ENCODE data around the gene POLR3K.

POLR3K gene

GRCh38 chr16:60929-61878 lies 7.8 kb upstream of the POLR3K start:
- Histone ChIP-seq H3K4me3 (replicated peaks; ENCODE audit: insufficient read depth, low read length) (no peak overlapping the region), H3K27me3 (ENCODE audit: insufficient read depth, poor library complexity, severe bottlenecking) (no peaks in the 10 kb centered on the region), H3K27ac (replicated peaks) (no peak overlapping the region)
- TF ChIP-seq GABPA (IDR thresholded peaks at IDR 0.05; ENCODE audit: low read depth) (no peak), SPI1 (IDR thresholded peaks at IDR 0.05; ENCODE audit: borderline replicate concordance, low read depth) (no peak), CTCF (IDR thresholded peaks at IDR 0.05; ENCODE audit: insufficient read depth, low read length) (no peak), REST (IDR thresholded peaks at IDR 0.05; ENCODE audit: insufficient replicate concordance, low read depth) (no peak), POLR2AphosphoS5 (IDR thresholded peaks at IDR 0.05; ENCODE audit: low read depth) (no peak)
- DNase-seq (ENCODE audit: low read depth in 1 of 2, low spot score in 1 of 2) = no peak

- no peaks in the 10 kb centered on the region for H3K27me3 ChIP-seq (ENCODE audit: insufficient read depth, poor library complexity, severe bottlenecking)
- no peak for DNase-seq (ENCODE audit: low read depth in 1 of 2, low spot score in 1 of 2)
- H3K4me3 ChIP-seq (replicated peaks; ENCODE audit: insufficient read depth, low read length) = no peak overlapping the region
- H3K27ac ChIP-seq (replicated peaks) = no peak overlapping the region
- TF ChIP-seq CTCF (IDR thresholded peaks at IDR 0.05; ENCODE audit: insufficient read depth, low read length) (no peak), SPI1 (IDR thresholded peaks at IDR 0.05; ENCODE audit: borderline replicate concordance, low read depth) (no peak), POLR2AphosphoS5 (IDR thresholded peaks at IDR 0.05; ENCODE audit: low read depth) (no peak), GABPA (IDR thresholded peaks at IDR 0.05; ENCODE audit: low read depth) (no peak), REST (IDR thresholded peaks at IDR 0.05; ENCODE audit: insufficient replicate concordance, low read depth) (no peak)
These were observed 6.8 kb upstream of the POLR3K start for GRCh38 chr16:60166-60565.

GRCh38 chr16:59440-60059 lies 6.1 kb upstream of the POLR3K start:
- TF ChIP-seq GABPA (IDR thresholded peaks at IDR 0.05; ENCODE audit: low read depth) = no peak
- no peak; the same call in 1 of the 2 replicates for TF ChIP-seq POLR2AphosphoS5 (IDR thresholded peaks at IDR 0.05; ENCODE audit: low read depth)
- TF ChIP-seq REST (IDR thresholded peaks at IDR 0.05; ENCODE audit: insufficient replicate concordance, low read depth) = no peak
- TF ChIP-seq CTCF (IDR thresholded peaks at IDR 0.05; ENCODE audit: insufficient read depth, low read length) = no peak
- TF ChIP-seq SPI1 (IDR thresholded peaks at IDR 0.05; ENCODE audit: borderline replicate concordance, low read depth) = no peak
- H3K27ac ChIP-seq (replicated peaks) = no peak overlapping the region
- DNase-seq (ENCODE audit: low read depth in 1 of 2, low spot score in 1 of 2) = no peak
- no peak overlapping the region for H3K4me3 ChIP-seq (replicated peaks; ENCODE audit: insufficient read depth, low read length)
- no peaks in the 10 kb centered on the region for H3K27me3 ChIP-seq (ENCODE audit: insufficient read depth, poor library complexity, severe bottlenecking)

Measured in HL-60 (cell line).